ENCODE data around the gene ZBTB44.
"Not testable (repeated sequence)": the region's sequence is repeated elsewhere in the genome, so short reads cannot be mapped to it uniquely, and the experiment has no call there.

DNA sequence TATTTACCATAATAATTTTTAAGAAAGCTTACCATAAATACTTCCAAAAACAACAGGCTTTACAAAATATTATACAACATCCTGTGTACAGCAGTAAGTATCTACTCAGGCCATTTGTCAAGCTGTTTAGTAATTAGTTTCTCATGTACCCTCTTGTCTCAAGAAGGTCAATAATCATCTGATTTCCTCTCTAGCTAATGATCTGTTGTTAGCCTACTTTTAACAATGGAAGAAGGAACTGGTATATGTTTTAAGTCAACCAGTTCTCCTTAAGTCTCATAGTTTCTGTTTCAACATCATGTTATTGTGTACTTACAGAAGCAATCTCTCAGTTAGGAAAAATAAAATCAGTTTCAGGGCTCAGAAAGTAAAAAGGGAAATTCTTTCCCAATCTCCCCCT lies 81.2 kb downstream of the ZBTB44 start:
- not testable (repeated sequence) for TF ChIP-seq CTCF (IDR thresholded peaks at IDR 0.05 in 2 of 3, conservative IDR thresholded peaks at IDR 0.05 in 1 of 3; ENCODE audit: borderline replicate concordance in 1 of 3, insufficient read depth in 1 of 3, low read depth in 2 of 3, low read length in 2 of 3); SIN3A (IDR thresholded peaks at IDR 0.05; ENCODE audit: low read depth); SRF (IDR thresholded peaks at IDR 0.05; ENCODE audit: low read depth); REST (IDR thresholded peaks at IDR 0.05; ENCODE audit: low read depth)
